Myocyte (in vitro differentiated cells): ENCODE measurements around the gene RASA3. TPM values are rescaled to one million over a fixed set of nuclear protein-coding genes. Genes with fewer than 3 reads are reported as not detected.

Experiments used
- DNase-seq: peaks from one replicate; pipeline ENCODE4 v3.0.0-alpha.2; 2012; ENCODE audit warnings: low read depth
- total RNA-seq: library from RNA; depleted of rRNA; stranded (reverse); fragments of >200 nt; gene quantifications from 2 replicates; pipeline ENCODE4 v1.2.3, GENCODE V29; 2014

RASA3 gene
- total RNA-seq, 1 donor from 2014 or later, result 36.0 TPM

DNA sequence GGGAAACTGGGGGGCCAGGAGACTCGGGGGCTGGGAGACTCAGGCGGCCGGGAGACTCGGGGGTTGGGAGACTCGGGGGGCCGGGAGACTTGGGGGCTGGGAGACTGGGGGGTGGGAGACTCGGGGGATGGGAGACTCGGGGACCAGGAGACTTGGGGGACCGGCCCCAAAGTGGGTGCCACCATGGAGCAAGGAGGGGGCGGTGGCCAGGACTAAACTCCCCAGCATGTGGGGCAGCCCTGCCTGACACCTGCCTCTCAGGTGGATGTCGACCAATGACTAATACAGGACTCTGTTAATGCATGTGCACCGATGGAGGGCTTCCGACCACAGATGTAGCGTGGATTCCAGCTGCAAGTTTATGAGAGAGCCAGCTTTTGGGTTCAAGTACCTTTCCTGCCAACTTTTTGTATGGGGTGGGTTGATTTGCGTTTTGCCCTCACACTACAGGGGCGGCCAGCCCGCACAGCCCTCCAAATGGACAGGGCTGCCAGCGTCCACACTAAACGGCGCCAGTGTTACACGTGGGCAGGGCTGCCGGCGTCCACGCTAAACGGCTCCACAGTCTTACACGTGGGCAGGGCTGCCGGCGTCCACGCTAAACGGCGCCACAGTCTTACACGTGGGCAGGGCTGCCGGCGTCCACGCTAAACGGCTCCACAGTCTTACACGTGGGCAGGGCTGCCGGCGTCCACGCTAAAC lies 62.2 kb downstream of the RASA3 start:
- no peak for DNase-seq

DNA sequence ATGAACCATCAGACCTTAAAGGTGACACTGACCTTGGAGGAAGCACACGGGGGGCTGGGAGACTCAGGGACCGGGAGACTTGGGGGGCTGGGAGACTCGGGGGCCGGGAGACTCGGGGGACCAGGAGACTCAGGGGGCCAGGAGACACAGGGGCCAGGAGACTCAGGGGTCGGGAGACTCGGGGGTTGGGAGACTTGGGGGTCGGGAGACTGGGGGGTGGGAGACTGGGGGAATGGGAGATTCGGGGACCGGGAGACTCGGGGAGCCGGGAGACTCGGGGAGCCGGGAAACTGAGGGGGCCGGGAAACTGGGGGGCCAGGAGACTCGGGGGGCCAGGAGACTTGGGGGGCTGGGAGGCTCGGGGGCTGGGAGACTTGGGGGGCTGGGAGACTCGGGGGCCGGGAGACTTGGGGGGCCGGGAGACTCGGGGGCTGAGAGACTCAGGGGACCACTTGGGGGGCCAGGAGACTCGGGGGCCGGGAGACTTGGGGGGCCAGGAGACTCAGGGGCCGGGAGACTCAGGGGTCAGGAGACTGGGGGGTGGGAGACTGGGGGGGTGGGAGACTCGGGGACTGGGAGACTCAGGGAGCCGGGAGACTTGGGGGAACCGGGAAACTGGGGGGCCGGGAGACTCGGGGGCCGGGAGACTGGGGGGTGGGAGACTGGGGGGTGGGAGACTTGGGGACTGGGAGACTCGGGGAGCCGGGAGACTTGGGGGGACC lies 62.9 kb downstream of the RASA3 start:
- DNase-seq, result no peak

DNA sequence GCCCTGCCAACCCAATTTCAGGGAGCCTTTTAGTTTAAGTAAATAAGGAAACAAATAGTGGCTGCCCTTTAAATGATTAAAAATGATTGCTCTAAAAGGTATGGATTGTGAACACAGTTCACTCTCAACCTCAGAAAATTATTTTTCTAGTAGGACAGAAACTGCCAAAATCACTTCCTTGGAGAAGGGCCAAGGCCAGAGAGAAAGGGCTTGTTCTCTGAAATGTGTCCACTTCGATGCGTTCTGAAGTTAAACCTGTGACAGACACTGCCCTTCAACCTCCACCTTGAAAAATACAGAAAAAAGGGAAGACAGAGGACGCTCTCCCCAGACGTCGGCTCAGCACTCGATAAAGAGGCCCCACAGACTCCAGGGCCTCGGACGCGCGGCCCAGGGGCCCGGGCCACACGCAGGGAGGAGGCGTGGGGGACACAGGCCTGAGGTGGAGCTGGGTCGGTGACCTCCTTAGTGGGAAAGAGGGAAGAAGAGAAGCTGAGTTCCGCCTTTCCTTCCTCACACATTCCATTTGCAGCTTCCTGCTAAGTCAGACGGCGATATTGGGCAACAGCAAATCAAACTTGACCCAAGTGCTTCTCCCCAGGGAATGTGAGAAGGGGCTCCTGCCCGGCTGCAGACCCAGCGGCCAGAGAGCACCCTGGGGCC lies 63.6 kb downstream of the RASA3 start:
- DNase-seq, result peak; percentile 38

DNA sequence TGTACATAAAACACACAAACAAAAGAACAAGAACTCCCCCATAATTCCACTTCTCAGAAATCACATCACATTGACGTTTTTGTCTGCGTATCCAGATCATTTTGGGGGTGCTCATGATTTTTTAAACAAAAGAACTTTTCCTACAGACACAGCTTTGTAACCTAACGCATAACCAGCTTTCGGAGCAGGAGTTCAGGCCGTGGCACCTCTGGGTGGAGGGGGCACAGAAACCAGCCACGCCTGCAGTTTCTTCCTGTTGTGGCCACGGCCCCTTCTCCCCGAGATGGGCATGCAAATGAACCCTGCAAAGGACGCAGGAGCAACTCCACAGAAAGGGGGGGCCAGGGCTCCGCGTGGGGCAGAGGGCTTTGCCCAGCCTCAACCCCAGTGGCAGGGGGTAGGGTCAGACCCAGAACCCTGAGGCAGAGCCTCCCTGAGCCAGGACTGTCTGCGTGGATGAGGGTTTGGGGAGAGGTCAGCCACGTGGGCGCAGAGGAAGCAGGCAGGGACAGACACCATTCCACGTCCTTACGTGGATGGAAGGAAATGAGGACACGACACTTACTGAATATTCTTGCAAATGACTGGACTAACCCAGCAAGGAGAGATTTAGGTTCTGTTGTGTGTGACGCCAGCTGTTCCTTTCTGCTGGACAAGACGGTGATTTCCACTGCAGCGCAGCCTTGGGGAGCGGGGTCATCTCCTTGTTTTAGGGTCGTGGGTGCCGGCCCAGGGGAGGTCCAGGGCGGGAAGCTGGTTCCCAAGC lies 64.4 kb downstream of the RASA3 start:
- no peak for DNase-seq

DNA sequence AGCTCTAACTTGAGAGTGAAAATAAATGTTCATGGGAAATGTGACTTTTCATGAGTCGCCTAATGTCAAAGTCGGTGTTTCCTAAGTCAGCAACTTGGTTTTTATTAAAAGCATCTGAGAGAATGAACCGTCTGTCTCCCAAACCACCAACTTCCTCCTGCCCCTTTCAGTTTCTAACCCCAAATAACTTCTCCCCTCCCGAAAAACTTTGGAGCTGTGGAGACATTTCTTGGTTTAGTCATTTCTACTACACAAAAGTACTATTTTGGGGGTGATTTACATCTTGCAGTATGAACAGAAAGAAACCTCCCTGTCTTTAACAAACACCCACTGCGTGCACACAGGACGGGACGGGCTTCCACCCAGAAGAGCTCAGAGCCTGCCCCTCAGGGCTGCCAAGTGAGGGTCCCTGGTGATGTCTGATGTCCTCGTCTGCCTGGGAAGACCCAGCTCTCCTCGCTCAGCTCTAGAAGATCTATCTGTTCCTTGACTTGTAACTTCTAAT lies 65.0 kb downstream of the RASA3 start:
- DNase-seq, result peak; percentile 45

DNA sequence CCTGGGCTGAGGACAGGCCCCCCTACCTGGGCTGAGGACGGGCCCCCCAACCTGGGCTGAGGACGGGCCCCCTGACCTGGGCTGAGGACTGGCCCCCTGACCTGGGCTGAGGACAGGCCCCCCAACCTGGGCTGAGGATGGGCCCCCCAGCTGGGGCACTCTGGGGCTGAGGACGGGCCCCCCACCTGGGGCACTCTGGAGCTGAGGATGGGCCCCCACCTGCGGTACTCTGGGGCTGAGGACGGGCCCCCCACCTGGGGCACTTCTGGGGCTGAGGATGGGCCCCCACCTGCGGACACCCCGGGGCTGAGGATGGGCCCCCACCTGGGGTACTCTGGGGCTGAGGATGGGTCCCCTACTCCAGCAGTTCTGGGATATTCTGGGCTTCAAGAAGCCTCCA lies 65.5 kb downstream of the RASA3 start:
- DNase-seq, result no peak

DNA sequence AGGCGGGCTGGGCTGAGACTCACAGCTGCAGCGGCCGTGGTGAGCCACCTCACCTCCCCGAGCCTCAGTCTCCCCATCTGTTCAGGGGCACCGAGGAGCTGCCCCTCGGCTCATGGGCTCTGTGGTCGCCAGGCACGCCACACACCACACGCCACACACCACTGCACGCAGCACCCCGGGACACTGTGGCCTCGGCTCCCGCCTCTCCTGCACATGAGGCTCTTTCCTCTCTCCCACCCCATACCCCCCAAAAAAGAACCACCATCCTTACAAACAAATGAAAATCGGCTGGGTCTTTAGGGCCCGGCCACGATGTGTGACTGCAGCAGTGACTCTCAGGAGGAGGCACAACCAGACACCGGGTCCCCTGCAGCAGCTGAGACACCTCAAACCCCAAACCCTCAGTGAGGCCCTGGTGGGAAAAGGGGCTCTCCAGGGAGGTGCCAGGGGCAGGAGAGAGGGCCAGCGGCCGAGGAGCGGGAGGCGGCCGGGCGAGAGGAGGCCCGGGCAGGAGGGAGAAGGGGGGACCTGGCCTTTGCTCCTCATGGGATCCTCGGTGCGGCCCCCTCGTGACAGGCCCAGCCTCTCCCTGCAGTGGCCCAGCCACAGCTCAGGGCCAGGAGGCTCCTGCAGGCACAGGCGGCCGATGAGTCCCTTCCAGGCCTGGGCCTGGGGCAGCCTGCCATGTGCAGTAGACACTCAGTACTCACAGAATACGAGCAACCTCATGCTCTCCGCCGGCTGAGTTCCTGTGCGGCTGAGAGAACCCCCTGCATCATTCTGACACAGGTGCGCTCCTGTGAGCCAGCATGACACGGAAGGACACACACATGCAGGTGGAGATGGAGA lies 66.3 kb downstream of the RASA3 start:
- no peak for DNase-seq

DNA sequence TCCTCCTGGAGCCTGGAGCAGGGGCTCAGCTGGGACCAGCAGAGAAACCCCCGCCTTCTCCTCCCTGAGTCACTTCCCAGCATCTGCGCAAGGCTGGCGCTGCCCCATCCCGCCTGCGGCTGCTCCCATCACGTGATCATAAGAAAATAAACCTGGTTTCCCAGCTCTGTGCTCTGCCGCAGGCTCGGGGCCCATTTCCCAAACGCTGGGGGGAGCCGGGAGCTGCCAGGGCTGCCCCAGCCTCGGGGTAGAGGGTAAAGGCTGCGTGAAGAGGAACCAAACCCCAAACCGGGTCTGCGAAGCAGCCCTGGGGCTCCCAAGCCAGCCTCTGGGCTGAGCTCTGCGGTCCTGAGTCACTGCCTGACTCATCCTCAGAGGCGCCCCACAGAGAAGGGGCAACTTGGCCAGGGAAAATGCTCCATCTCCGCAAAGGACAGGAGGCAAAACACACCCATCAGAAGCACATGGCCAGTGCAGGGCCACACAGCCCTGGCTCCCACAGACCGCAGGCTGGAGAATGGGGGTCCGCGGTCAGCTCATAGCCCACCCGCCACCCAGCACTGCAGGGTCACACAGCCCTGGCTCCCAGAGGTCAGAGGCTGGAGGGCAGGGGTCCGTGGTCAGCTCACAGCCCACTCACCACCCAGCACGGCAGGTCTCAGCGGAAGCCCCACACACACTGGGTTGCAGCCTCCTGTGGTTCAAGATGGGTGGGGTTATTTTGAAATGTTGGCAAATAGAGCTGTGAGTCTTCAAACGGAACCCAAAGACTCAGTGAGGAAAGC lies 67.1 kb downstream of the RASA3 start:
- DNase-seq, result peak; percentile 98

DNA sequence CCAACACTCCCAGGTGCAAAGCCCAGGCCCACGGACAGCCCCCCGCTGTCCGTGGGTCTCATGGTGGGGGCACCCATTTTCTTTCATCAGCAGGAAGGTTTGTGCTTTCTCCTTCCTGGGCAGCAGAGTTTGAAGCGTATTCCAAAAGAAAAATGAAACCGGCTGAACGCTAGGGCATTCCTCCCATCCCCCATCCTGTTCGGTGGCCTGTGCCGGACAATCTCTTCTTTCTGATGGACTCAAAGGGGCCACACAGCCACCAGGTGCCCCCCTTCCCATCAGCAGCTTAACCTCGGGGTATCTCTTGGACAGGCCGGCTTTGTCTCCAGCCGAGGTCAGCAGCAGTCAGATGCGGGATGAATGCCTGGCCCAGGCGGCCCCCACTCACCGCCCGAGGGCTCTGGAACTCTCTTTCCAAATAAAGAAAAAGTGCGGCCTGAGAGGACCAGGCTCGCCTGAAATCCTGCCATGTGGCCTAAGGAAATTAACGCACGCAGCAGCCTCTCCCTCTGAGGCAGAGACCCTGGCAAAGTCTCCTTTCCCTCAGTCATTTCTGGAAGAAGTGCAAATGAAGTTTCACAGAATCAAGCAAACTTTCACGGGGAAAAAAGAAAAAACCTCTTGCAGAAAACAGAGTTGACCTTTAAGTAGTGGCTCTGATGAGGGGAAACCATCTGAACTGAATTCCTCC lies 67.8 kb downstream of the RASA3 start:
- DNase-seq, result peak; percentile 65

DNA sequence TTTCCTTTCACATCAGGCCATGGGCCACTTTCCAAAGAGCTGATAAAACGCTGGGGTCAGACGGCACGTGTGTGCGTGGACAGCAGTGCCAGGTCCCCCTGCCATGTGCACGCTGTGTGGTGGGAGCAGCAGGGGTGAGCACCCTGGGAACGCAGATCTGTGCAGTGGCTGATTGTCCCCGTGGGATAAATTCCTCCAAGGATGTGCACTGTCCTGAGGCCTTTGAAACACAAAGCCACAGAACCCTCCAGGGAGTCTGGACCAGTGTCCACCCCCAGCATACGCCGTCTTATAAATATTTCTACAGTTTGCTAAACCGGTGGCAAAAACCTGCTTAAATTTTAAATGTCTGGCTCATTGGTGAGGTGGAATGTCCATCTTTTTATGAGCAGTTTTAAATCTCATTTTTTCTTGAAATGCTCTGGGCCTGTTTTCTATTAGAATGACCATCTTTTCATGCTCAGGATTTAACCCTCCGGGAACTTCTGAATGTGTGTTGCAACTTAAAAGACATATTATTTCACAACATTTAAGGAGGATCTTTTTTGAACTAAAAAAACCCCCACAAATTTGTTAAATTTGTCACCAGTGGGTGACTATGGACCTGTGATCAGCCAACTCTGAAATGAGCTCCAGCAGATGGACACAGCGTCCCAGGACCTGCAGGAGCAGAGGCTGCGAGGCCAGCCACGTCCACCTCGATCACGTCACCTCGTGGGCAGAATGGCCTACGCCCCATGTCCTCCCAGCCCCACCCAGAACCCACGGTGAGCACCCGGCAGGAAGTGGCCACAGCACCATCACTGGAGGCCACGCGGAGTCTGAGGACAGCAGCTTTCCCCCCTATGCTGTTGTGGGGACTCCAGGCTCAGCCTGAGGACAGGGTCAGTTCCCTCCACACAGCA lies 68.6 kb downstream of the RASA3 start:
- DNase-seq, result peak; percentile 70

DNA sequence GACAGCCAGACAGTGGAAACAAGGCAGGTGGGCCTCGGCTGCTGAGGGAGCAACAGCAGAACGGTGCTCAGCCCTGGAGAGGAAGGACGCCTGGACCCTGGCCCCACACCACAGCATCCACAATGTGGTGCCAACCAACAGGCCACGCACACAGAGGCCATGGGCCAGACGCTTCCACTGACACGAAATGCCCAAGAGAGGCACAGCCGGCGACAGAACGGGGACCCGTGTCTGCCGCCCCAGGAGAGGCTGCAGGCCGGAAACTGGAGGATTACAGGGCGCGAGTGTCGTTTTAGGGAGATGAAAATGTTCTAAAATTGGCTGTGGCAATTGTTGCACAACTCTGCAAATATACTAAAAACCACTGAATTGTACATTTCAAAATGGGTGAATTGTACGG lies 69.7 kb downstream of the RASA3 start:
- DNase-seq, result peak; percentile 22

DNA sequence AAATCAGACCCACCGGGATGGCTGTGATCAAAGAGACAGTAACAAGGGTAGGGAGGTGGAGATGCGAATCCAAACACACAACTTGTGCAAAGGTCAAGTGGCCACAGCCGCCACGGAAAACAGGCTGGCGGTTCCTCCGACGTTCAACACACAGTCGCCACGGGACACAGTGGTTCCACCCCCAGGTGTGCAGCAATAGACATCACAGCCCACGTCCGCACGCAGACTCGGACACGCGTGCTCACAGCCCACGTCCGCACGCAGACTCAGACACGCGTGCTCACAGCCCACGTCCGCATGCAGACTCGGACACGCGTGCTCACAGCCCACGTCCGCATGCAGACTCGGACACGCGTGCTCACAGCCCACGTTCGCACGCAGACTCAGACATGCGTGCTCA lies 70.1 kb downstream of the RASA3 start:
- no peak for DNase-seq

DNA sequence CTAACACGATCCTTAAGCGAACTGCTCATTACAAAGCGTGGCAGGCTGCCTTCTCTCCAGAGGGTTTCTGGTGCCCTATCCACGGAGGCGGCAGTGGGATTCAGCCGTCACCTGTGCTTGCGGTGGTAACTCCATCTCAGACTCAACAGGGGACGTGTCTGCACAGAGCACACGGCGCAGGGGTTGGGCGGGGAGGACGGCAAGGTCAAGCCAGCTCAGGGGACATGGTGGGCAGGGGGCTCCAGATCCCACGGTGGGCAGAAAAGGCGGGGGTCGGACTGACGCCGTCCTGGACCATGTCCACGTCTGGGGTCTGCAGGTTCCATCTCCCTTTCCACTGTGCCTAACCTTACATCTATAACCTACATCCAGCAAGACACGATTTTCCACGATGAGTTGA lies 70.7 kb downstream of the RASA3 start:
- no peak for DNase-seq

DNA sequence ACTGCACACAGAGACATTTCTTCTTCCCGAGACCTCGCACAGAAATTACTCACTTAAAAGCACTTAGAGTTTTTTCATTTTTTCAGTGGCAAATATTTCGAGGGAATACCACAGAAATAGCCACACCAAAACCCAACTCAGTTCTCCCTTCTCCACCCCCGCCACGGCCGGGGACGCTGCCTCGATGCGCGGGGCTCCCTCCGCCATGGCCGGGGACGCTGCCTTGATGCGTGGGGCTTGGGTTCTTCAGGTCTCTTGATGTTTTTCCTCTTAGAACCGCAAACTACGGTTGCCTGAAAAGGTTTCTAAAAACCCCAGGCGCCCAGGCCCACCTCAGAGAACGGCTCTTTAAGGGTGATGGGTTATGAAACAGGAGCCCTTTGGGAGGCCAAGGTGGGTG lies 71.4 kb downstream of the RASA3 start:
- DNase-seq, result no peak

DNA sequence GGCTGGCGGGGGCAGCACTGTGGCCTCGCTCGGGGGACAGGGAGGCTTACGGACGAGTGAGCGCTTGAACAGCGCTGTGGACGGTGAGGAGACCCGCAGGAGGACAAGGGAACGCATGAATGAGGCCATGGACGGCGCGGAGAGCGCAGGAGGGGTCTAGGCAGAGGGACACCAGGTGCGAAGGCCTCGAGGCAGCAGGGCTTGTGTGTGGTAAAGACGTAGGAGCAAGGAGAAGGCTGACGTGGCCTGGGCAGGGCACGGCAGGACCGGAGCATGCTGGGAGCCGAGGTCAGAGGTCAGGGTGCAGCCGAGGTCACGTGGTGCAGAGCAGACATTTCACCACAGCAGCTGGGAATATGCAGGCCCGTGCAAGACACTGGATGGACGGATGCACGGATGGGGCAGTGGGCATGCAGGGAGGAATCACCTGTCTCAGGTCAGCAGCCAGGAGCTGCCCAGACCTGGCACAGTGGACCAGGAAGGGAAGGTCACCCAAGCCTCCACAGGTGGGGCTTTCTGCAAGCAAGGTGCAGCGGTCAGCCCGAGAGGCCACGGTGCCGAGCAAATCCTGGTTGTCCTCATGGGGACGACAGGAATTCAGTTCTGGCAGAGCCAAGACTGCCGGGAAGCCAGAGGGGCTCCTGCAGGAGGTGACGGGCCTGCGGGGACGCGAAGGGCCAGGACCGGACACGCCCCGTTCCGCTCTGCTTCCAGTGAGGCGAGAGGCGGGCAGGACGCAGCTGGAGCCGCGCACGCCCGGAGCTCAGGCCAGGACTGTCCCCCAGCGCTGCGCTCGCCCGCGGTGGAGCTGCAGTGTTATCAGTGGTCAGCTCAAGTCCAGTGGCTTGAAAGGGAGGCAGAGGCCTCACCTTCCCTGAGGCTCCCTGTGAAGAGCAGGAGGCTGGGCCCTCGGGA lies 72.2 kb downstream of the RASA3 start:
- DNase-seq, result no peak

DNA sequence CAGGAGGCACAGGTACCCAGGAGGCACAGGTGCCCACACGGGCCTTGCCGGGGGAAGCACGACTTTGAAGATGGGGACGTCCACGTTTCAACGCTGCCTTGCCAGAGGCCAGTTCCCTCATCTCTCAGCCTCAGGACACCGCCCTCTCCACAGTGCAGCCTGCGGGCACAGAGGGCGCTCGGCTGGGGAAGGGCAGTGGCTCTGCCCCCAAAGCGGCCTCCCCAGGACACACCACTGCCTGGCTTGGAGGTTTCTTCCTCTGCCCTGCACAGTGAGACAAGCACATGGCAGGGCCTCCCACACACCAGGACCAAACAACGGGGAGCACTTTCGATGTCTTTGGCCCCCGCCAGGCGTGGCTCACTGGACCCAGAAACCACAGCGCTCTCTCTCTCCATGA lies 73.0 kb downstream of the RASA3 start:
- DNase-seq, result no peak
